Lower lobe of right lung (tissue), 2 donors: ENCODE measurements around the gene TRMT6. TPM values are rescaled to one million over a fixed set of nuclear protein-coding genes. Genes with fewer than 3 reads are reported as not detected.

Experiments used
- ATAC-seq, 2 donors: fragments of 200-7000 bp; cut with Tn5 transposase; one replicate each; pipeline ENCODE4 v1.9.1; 2020 to 2022; ENCODE audit warnings: mild to moderate bottlenecking in 2 of 2, moderate library complexity in 2 of 2
- DNase-seq: peaks from one replicate; pipeline ENCODE4 v3.0.0-alpha.2; 2020
- H3K27ac ChIP-seq: fragments of 200-600 bp; one replicate; pipeline ENCODE4 v1.8.0; 2022
- H3K27me3 ChIP-seq: fragments of 200-600 bp; one replicate; pipeline ENCODE4 v1.8.0; 2022; ENCODE audit warnings: low read depth
- H3K36me3 ChIP-seq: fragments of 200-600 bp; one replicate; pipeline ENCODE4 v1.8.0; 2022; ENCODE audit warnings: mild to moderate bottlenecking
- H3K4me1 ChIP-seq: fragments of 200-600 bp; one replicate; pipeline ENCODE4 v1.8.0; 2022
- H3K4me3 ChIP-seq: fragments of 200-600 bp; one replicate; pipeline ENCODE4 v1.8.0; 2022; ENCODE audit warnings: mild to moderate bottlenecking
- H3K9me3 ChIP-seq: fragments of 200-600 bp; one replicate; pipeline ENCODE4 v1.8.0; 2022
- intact Hi-C: fragments of 100-400 bp; cut with DNase I; formaldehyde crosslinking; loops from one replicate; pipeline ENCODE4 v1.11.0; 2022
- total RNA-seq: library from RNA; stranded (reverse); fragmentation: NEBNext Ultra II Directional; extraction: Animal tissue kit (Norgen Biotek cat#: 25700); gene quantifications from one replicate; pipeline ENCODE4 v1.2.1, GENCODE V29; 2021
- TF ChIP-seq, protein P1 (sequence below): fragments of 200-600 bp; IDR thresholded peaks from one replicate; pipeline ENCODE4 v1.8.0; 2022; ENCODE audit warnings: antibody characterized with exemption, mild to moderate bottlenecking
- donor health status: DM: no; HTN: yes; CAD: no; lungs with severe emphysema.

TRMT6 gene
- total RNA-seq, 1 donor from 2014 or later = 11.0 TPM

DNA sequence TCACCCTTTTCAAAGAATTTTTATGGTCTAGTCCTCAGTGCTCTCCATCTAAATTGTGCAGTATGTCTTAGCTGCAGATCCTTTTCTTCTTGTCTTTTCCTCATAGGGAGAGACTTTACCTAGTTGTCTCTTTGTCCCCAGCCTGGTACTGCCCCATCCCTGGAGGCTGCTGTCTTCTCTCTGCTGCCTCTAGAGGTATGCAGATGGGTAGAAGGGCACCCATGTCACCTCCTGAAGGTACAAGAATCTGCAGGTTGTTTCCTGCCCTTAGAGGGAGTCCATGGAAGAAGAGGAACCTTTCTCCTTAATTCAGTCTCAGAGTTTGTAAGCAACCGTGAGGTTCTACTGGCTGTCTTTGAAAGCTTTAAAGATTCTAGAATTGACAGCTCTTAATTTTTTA, 39.2 kb upstream of the TRMT6 start:
- H3K36me3 ChIP-seq = peaks cover 42% of the 10 kb centered on the region

DNA sequence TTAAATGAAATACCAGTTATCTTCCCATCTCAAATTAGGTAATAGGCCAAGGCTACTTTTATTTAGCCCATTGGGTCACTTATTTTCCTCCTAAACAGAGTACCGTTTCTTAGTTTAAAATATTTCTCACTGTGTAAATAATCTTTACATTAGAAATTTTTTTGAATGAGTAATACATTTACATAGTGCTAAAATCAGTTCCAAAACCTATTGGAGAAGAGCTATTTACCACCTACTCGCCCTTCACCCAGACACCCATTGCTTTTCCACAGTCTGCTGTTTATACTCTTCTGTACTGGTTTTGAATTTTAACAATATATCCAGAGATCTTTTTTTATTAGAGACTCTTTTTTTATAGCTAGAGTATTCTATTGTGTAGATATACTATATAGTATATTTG, 37.0 kb upstream of the TRMT6 start:
- Histone ChIP-seq H3K27ac (no peak overlapping the region), H3K36me3 (peaks cover 40% of the 10 kb centered on the region), H3K9me3 (no peaks in the 10 kb centered on the region), H3K27me3 (no peaks in the 10 kb centered on the region), H3K4me3 (no peak overlapping the region), H3K4me1 (no peaks in the 10 kb centered on the region)
- no peak for DNase-seq
- TF ChIP-seq, protein P1, sequence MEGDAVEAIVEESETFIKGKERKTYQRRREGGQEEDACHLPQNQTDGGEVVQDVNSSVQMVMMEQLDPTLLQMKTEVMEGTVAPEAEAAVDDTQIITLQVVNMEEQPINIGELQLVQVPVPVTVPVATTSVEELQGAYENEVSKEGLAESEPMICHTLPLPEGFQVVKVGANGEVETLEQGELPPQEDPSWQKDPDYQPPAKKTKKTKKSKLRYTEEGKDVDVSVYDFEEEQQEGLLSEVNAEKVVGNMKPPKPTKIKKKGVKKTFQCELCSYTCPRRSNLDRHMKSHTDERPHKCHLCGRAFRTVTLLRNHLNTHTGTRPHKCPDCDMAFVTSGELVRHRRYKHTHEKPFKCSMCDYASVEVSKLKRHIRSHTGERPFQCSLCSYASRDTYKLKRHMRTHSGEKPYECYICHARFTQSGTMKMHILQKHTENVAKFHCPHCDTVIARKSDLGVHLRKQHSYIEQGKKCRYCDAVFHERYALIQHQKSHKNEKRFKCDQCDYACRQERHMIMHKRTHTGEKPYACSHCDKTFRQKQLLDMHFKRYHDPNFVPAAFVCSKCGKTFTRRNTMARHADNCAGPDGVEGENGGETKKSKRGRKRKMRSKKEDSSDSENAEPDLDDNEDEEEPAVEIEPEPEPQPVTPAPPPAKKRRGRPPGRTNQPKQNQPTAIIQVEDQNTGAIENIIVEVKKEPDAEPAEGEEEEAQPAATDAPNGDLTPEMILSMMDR = no peak
- intact Hi-C loops = no loop called here
- no peak for ATAC-seq

More for the DNA sequence above, 39.2 kb upstream of the TRMT6 start:
- intact Hi-C loops = no loop called here
- Histone ChIP-seq H3K4me3 (no peak overlapping the region), H3K4me1 (no peaks in the 10 kb centered on the region), H3K9me3 (no peaks in the 10 kb centered on the region), H3K27me3 (no peaks in the 10 kb centered on the region), H3K27ac (no peak overlapping the region)
- TF ChIP-seq, protein P1 = no peak
- DNase-seq (no peak), ATAC-seq (no peak)

DNA sequence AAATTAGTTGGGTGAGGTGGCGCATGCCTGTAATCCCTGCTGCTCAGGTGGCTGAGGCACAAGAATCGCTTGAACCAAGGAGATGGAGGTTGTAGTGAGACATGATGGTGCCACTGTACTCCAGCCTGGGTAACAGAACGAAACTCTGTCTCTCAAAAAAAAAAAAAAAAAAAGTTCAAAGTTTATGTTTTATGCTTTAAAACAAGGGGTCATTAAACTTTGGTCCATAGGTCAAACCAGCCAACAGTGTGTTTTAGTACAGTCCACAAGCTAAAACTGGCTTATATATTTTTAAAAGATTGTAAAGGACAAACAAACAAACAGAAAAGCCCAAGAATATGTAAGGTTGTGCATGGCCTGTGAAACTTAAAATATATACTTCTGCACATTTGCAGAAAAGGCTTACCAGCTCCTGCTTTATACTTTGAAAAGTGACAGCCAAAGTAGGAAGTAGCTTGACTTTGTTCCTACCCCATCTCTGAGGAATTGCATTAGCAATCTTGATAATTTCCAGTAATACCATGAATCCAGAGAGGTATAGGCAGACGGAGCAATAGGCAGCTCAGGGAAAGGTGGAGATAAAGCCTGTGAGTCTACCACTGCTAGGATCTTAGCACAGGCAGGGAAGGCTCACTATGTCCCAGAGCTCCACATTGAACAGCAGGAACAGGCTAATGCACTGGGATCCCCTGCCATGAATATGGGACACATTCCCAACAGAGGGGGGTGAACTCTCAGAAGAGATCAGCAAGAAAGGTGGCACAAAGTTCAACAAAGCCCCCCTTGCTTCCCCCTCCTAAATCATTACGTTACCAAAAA, 30.6 kb upstream of the TRMT6 start:
- TF ChIP-seq, protein P1 = no peak
- Histone ChIP-seq H3K4me1 (no peaks in the 10 kb centered on the region), H3K4me3 (no peak overlapping the region), H3K36me3 (peaks cover 32% of the 10 kb centered on the region), H3K27ac (no peak overlapping the region), H3K9me3 (no peaks in the 10 kb centered on the region), H3K27me3 (no peaks in the 10 kb centered on the region)
- ATAC-seq = no peak
- DNase-seq = no peak
- intact Hi-C loops = no loop called here

GRCh38 chr20:5979801-5980200, 29.5 kb upstream of the TRMT6 start:
- Histone ChIP-seq H3K9me3 (no peaks in the 10 kb centered on the region), H3K36me3 (peaks cover 30% of the 10 kb centered on the region), H3K4me1 (no peaks in the 10 kb centered on the region), H3K27ac (no peak overlapping the region), H3K27me3 (no peaks in the 10 kb centered on the region), H3K4me3 (no peak overlapping the region)
- TF ChIP-seq, protein P1 = no peak
- no peak for ATAC-seq
- DNase-seq = no peak
- intact Hi-C loops = no loop called here

DNA sequence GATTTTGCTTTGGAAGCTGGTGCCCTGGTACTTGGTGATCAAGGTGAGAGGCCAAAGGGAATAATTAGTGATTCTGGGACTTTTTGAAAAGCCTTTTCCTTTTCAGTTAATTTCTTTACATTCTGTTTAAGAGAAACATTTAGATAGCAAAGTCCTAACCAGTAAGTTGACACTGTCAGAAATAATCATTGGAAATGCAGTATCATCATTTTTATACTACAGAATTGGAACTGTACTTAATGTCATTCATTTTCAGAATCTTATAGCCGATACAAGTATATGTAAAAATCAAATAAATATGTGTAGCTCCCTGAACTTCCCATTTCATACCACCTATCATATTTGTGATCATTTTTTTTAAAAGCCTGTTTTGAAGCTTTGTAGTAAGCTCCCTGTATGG, 27.6 kb upstream of the TRMT6 start:
- peaks cover 27% of the 10 kb centered on the region for H3K36me3 ChIP-seq
- no peaks in the 10 kb centered on the region for H3K27me3 ChIP-seq
- ATAC-seq = no peak
- DNase-seq = no peak
- intact Hi-C loops = no loop called here
- no peaks in the 10 kb centered on the region for H3K4me1 ChIP-seq
- H3K9me3 ChIP-seq = no peaks in the 10 kb centered on the region
- H3K27ac ChIP-seq = no peak overlapping the region
- no peak overlapping the region for H3K4me3 ChIP-seq
- TF ChIP-seq, protein P1 = no peak
